ENCODE data around the gene DLGAP1.
A peak's percentile ranks its signal among the peaks of the same experiment; 100 is the strongest.

The DLGAP1 gene

DNA sequence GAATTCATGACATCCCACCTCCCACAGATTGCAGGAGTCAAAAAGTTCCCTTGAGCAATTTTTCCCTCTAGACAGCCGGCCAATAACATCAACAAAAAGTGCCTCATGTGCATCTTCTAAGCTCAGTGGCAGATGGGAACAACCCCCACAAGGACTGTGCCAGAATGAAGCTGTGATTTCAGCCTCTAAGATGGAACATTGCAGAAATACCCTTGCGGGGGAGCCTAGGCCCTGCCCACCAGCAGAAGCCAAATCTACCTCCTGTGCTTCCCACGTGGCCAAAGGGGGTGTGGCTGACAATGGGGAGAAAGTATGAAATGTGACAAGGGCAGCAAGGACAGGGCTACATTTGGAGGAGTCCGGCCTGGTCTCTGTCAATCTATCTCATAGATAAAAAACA is 522.8 kb downstream of the DLGAP1 start:
- DNase-seq (ENCODE audit: low spot score), result no peak

DNA sequence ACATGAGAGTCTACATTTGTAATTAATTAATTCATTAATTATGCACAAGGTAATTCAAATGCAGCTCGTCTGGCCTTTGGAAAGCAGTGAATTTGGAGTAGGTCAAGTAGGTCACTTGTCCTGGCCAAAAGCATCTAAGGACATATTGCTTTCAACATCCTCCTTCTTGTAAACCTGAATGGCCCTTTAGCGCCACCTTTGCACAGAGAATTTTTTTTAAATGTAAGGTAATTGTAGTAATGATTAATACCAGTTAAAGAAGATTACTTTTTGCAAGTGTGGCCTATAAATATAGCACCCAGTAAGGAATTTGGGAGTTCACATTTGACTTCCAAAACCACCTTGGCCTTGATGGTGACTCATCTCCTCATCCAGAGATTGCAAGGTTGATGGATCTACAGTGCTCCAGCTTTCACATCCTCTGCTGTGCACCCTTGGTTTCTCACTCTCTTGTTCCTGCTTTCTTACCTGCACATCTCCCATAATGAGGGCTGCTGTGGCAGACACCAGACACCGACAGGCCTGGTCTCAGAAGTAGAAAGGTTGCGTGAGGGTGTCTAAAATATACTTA is 523.5 kb downstream of the DLGAP1 start:
- DNase-seq (ENCODE audit: low spot score), result no peak

DNA sequence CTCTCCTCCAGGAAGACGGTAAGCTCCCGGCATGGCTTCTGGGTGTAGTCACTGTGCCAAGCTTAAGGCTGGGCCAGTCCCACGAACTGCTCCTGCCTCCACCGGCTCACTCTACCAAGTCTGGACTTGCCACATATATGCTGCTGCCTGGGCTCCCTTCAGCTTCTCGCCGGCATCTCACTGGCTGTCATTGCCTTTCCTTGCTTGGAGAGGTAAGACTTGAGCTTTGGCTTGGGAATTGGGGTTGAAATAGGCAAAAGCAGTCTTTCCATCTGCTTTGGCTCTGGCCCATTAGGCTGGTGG is 524.1 kb downstream of the DLGAP1 start:
- DNase-seq (ENCODE audit: low spot score), result no peak

DNA sequence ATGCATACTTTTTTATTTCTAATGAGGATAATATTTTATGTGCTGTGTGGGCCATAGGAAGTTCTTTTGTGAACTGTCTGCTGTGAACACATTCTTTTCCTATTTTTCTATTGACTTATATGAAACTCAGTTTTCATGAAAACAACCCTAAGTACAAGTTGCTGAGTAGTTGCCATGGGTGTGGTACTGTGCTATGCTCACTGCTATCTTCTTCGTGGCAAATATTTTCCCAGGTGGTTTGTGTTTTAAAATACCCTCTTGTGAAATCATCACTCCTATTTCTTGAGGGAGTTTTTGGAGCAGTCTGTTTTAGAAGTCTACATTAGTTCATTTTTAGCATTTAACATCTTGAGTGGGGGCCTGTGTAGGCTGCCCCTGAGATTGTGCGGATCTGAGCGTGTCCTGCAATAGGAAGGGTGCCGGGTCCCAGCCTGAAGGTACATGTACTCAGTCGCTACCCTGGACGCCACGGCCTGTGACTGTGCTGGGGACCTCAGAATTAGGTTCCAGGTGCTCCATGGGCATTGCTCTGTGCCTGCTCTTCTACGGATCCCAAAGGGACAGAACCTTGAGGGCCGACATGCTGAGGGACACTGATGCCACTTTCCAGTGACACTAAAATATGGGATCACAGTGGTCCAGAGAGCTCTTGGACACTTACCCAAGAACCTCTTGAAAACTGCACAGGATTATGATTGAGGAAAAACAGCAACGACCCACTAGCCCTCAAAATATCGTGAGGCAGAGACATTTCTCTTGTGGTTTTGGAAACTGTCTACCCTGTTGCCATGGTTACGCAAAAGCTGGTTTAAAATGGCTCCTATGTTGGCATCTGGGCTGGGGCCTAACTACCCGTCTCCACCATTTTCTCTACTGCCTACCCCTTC is 524.7 kb downstream of the DLGAP1 start:
- DNase-seq (ENCODE audit: low spot score), result no peak

DNA sequence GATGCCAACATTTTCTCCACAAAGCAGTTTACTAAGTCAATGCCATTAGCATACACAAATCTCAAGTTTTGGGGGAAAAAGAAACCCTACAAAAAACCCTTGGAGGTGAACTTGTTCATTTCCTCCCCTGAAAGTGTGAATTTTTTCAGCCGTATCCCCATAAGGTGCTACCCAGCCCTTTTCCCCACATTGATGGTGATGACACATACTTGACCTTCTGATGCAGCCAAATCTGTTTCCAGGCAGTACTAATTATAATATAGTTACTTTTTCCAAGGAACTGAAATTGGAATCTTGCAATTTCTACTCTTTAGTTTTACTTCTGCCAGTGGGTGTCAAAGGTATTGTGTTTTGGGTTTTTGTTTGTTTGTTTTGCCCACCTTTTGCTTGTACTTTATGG is 530.7 kb downstream of the DLGAP1 start:
- DNase-seq (ENCODE audit: low spot score), result no peak

DNA sequence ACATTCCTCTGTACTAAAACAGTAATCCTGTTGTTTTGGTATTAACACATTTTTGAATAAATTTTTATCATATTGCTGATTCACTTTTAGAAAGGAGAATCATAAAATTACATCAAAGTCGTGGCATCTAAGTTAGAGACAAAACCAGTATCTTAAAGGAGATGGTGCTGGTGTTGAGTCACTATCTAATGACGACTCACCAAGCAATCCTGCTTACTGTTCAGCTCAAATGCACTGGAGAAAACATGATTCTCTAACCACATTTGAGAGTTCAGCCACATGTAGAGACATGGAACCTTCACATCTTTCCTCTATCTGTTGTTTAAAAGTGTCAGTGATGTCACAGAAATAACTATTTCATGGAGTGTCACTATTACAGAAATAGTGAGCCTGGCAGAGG is 531.4 kb downstream of the DLGAP1 start:
- no peak for DNase-seq (ENCODE audit: low spot score)

DNA sequence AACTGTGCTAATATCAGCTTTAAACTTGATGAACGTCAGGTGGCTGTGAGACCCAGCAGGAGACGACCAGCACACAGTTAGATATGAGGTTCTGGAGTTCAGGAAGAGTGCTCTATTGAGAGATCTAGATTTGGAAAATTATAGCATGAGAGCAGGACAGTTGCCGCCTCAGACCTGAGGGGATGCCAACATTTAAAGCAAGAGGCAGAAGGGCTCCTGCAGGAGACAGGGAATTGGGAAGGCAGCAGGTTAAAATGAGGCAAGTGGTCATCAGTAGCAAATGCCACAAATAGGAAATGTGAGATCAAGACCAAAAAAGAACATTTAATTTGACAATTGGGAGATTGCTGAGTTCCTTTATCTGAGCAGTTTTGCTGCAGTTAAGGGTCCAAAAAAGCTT is 533.3 kb downstream of the DLGAP1 start:
- DNase-seq (ENCODE audit: low spot score), result no peak

DNA sequence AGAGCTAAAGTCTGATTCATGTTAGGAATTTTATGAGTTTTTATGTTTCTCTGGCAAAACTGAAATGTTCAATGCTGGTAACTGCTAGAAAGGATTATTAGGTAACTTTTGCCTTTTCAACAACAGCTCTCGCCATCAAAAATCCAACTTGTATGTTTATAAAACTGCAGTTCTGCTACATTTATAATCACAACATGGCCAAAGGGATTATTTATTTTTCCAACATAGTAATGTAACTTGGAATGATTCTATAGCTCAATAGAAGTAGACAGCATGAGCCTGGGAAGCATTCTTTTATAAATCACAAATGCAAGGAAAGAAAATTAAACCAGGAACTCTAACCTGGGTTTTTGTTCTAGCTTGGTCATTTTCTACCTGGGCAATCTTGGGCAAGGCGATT is 534.3 kb downstream of the DLGAP1 start:
- no peak for DNase-seq (ENCODE audit: low spot score)

DNA sequence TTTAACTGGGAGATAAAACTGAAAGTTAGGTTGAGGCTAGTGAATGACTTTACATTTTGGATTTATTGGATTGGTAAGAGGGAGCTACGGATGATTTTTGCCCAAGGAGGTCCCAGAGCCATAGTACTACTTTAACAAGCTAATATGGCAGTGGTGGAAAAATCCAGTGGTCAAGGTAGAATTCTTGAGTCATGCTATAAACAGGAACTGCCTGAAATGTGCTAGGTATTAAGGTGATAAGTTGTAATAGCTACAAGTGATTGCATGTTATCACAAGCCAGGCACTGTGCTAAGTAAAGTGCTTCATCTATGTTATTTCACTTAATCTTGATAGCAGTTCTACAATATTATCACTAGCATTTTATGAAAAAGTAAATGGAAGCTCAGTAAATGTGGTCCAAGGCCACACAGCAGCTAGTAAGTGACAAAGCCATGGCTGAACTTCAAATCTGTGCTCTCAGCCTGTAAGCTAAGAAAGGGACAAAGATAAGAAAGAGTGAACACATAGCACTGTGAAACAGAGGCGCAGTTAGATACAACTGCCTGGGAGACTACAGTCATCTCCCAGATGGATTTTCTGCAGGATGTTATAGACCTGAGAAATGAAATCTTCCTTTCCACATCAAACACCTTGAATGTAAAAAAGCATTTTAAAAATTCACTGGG is 535.6 kb downstream of the DLGAP1 start:
- DNase-seq (ENCODE audit: low spot score), result no peak

DNA sequence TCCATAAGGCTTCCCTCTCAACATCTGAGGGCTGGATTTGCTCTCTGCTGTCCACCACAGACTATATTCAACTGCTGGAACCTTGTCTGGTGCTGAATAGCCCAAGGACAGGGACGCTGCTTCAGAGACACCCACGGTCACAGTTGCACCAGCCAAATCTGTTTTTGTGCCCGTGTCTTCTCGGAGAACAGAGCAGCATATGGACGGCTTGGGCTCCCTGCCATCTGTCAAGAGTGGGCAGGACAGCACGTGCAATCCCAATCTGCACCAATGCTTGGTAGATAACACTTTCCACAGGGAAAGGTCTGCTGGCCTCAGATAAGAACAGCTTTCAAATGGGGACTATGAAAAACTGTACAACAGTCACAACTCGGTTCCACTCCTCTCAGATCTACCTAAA is 539.0 kb downstream of the DLGAP1 start:
- no peak for DNase-seq (ENCODE audit: low spot score)

DNA sequence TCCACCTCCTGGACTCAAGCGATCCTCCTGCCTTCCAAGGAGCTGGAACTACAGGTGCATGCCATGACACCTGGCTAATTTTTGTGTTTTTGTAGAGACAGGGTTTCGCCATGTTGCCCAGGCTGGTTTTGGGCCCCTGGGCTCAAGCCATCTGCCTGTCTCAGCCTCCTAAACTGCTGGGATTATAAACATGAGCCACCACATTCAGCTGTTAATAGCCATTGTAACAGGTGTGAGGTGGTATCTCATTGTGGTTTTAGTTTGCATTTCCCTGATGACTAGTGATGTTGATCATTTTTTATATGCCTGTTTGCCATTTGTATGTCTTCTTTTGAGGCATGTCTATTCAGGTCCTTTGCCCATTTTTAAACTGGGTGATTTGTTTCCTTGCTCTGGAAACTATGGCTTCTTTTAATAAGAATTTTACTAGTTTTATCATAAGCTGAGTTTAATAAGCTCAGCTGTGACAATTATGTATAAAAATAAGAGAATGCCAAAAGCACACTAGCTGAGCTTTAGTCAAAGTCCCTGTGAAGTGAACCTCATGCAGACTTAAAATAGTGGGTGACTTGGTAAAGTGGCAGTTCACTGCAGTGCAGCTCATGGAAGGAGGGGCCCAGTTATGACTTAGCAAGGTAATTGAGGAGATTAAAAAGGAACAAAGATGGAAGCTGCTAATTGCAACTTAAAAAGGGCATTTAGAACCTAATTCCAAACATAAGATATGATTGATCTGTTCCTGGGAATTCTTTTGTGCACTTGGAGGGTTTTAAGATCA is 540.1 kb downstream of the DLGAP1 start:
- DNase-seq (ENCODE audit: low spot score), result peak; percentile 9

DNA sequence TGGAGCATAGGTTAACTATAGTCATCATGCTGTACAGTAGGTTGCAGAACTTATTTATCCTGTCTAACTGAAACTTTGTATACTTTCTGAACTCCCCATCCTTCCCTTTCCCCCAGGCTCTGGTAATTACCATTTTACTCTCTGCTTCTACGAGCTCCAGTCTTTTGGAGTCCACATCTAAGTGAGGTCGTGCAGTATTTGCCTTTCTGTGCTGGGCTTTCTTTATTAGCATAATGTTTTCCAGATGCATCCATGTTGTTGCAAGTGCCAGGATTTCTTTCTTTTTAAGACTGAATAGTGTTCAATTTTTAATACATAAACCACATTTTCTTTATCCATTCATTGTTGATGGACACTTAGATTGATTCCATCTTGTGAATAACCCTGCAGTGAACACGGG is 541.0 kb downstream of the DLGAP1 start:
- DNase-seq (ENCODE audit: low spot score), result no peak

DNA sequence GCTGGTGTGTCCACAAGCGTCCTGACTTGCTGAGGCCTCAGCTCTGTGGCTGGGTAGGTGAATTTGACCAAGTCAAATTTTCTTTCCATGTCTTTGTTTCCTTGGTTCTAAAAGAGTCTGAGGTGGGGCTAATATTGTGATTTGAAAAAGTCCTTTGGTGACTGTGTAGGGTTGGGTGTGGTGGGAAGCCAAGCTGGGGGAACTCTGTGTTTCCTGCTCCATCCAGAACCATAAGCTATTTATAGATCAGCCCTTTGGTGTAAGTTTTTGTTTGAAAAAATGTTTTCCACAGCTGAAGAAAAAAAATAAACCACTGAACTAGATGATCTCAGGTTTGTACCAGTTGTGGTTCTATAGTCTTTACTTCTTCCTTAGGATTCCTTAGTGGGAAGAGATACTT is 542.4 kb downstream of the DLGAP1 start:
- DNase-seq (ENCODE audit: low spot score), result no peak

DNA sequence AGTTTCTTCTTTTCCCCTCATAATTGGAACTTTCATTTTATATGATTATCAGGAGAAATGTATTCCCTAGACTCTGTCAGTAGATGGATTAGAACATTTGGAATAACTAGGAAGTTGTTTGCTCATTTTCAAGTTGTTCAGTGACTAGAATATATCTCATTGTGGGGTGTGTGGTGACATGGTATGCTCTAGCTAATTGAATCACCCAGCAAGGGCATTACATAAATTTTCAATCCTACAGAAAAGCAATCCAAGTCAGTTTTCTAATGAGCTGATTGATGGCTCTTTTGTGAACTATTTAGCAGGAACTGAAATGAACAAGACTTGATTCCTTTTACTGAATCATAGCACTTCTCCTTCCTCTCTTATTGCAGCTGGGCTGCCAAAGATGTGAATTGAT is 543.7 kb downstream of the DLGAP1 start:
- DNase-seq (ENCODE audit: low spot score), result no peak

DNA sequence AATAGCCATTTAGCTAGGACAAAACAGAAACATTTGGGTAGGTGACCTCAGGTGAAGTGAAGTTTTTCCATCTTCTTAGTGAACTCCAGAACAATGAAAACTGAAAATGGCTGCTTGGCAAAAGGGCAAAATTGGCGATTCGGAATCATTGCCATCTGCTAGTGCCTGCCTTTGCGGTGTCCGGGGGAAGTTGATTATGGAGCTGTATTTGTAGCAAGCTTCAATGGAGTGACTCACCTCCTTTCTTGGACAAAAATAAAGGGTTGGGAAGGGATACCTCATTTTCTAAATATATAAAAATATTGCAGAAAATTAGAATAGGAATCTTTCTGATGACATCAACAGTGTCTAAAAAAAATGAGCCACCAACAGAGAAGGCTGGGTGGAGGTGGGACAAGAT is 544.6 kb downstream of the DLGAP1 start:
- DNase-seq (ENCODE audit: low spot score), result no peak

DNA sequence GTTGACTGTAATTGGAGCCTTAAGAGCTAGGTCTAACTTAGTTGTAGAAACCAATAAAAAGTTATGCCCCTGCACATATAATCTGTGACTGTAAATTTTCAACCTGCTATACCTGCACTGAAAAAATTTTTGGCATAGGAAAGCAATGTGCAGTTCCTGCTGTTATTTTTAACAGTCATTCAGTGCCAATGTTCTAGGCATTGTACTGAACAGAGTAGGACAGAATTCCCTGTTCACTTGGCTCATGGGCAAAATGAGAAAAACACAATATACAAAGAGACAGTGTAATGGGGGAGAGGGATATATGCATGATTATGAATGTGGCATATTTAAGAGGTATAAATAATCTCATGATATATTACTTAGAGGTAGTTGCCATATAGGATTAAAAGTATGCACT is 547.2 kb downstream of the DLGAP1 start:
- no peak for DNase-seq (ENCODE audit: low spot score)

DNA sequence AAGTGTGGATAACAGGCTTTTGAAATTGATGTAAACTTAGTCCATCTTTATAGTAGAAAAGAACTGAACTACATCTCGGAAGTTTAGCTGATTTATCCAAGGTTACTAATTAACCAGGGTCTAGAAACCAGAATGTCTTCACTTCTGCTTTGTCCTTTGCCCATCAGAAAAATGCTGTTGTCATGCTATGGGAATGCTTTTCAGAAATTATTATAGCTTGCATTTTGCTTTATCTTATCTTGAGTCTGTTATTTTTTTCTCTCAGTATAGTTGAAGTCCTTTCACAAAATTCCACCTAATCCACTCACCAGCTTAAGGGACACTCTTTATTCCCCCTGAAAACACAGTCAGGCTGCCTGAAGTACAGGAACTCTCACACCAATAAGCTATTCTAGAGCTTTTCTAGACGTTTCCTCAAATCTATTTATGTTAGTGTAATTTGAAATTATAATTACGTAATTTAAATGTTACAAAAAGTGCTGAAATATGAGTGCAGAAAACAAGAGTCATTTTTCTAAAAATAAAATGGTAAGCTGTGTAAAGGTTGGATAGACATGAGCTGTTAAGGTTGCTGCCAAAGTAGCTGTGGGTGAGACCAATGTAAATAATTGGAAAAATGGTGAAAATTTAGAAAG is 548.9 kb downstream of the DLGAP1 start:
- DNase-seq (ENCODE audit: low spot score), result no peak

DNA sequence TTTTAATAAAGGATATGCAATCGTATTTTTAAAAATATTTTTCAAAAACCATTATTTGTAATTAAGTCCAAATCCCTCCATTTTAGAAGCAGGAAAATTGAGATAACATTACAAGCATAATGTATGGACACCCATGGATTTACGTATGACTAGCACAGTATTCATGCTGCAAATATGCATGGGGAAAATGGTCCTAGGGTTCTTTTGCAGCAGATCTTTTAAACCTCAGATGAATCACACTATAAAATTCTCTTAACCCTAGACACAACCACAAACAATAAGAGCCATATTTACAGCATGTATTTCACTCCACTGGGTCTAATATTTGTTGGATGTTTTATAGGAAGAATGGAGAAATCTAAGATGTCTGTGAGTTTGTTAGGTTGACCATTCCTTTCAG is 551.8 kb downstream of the DLGAP1 start:
- no peak for DNase-seq (ENCODE audit: low spot score)

DNA sequence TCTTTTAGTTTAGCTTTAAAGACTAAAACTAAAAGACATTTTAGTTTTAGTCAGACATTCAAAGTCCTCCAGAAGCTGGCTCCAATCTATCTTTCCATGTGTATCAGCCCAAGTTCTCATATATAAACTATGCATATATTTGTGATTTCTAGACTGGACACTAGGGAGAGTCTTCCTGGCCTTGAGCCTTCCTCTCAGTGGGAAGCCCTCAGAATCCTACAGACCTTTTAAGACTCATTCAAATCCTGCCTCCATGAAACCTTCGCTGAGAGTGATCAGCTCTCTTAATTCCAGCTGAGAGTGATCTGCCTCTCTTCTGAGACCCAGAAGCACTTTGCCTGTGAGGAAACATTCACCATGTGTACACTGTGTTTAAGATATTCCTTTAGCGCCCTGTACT is 552.4 kb downstream of the DLGAP1 start:
- no peak for DNase-seq (ENCODE audit: low spot score)

DNA sequence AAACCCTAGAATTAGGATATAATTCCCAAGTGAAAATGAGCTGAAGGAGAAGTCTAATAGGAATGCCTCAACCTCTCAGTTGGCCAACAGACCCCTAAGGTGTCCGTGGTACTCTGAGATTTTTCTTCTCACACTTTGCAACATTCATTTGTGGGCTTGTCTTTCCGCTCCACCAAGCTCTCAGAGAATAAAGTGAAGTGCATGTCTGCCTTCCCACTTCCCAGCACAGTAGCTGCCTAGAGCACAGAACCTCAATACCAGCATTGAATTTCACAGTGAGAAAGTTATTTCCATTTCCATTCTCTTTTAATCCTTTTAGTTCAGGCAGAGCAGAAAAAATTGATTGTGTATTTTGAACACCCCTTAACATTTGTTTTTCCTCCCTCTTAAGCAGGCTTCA is 553.3 kb downstream of the DLGAP1 start:
- no peak for DNase-seq (ENCODE audit: low spot score)

DNA sequence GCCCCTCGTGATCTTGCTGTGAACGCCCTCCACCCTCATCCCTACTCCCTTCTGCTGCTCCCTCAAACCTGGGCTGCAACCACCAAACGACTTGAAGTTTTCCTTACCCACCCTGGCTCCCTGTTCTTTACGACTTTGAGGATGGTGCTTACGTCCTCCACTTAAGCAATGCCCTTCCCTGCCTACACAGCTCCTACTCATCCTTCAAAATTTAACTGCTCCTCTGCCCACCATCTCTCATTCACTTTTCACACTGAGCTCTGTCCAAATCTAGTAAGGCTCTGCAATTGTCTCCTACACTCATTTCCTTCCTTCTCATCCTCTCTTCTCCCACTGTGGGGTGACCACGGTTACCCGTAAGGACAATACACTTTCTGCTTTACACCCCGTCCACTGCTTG is 554.1 kb downstream of the DLGAP1 start:
- DNase-seq (ENCODE audit: low spot score), result no peak

DNA sequence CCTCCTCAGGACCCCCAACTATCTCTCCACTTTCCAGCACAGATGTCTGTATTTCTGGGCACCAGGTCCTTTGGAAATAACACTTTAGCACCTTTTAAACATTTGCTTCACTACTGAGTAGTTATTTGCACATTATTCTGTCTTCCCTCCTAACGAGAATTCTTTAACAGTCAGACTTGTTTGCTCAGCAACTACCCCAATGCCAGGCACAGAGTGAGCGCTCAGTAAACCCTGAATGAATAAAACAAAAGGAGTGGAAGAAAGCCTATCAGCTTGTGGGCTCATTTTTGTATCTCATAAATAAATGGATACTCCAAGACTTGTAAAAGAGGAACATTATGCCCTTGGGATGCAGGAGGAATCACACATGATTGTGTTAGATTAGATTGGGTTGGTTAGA is 554.8 kb downstream of the DLGAP1 start:
- DNase-seq (ENCODE audit: low spot score), result no peak

Measured in germinal center (tissue), 1 donor.